GM21515 (cell line): ENCODE data around the gene SMARCD2.
"Not testable (repeated sequence)": the region's sequence is repeated elsewhere in the genome, so short reads cannot be mapped to it uniquely, and the experiment has no call there.

Experiments used
- ATAC-seq: cut with Tn5 transposase; IDR thresholded peaks from one replicate; pipeline ENCODE4 v1.9.1; 2021; ENCODE audit not compliant: unreplicated experiment

SMARCD2 gene

DNA sequence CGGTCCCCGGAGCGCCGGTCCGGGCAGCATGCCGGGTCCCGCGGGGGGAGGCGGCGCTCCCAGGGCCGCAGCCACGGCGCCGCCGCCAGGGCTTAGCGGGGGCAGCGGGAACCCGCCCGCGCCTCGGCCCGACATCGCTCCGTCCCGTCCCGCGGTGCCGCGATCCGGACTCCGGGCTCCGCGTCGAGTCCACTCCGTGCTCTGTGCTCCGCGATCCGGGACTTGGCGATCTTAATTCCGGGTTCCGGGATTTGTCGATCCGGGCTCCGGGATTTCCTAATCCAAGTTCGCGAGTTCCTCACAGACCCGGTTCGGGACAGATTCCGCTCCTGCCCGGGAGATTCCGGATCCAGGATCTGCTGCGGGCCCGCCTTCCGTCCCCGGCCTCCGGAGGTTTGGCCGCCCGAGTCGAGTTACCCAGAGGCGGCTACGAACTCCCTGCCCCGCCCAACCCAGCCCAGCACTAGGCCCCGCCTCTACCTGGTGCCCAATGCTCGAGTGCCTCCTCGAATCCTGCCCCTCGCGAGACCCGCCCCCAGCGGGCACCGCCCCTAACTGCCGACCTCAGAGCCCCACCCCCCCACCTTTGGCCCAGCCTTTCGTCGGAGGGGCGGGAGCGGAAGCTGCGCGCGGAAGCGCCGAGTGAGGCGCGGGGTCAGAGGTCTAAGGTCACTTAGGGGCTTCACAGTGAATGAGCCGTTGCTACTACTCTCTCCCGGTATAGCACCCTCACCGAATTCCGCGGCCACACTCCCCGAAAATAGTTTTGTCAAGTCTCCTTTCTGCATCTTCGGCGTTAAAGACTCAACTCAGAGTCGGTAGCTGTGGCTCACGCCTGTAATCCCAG lies at the start of gene SMARCD2:
Gene SMARCD2, minus strand, starts transcription at position 146 of the 847 bp plus-strand sequence. Its CDS starts 11 bp downstream, at position 135.
- ATAC-seq: peak; percentile 67

DNA sequence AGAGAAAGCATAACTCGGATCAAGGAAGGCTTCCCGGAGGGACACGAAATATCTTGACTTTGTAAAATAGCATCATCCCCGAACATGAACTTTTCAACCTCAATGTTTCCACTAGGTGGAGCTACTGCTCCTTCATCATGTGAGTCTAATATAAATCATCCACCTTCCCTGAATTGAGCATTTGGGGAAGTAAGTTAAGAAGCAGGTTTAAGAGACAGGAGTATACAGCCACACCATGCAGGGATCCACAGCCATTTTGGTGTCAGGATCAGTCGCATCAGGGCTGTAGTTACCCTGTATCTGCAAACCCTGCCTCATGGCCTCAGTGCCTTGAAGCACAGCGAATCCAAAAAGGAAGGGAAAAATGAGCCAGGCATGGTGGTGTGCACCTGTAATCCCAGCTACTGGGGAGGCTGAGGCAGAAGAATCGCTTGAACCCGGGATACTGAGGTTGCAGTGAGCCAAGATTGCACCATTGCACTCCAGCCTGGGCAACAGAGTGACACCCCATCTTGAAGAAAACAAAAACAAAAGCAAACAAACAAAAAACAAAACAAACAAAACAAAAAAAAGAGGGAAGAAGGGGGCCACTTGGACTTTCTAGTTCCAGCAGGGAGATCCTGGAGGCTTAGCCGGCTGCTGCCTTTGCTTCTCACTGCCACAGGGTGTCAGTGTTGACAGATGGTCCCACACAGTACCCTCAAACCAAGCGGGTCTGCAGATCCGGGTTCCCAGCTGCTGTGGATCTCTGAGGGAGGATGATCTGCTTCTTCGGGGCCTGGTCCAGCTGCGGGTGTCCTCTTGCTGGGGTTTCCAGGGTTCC lies 46.8 kb upstream of the SMARCD2 start:
- ATAC-seq: not testable (repeated sequence)

DNA sequence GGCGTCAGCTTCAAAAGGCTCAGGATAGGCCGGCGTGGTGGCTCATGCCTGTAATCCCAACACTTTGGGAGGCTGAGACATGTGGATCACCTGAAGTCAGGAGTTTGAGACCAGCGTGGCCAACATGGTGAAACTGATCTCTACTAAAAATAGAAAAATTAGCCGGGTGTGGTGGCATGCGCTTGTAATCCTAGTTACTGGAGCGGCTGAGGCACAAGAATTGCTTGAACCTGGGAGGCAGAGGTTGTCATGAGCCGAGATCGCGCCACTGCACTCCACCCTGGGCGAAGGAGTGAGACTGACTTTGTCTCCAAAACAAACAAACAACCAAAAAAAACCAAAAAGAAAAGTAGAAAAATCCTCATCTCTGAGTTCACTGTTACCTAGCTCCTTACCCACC lies 42.6 kb upstream of the SMARCD2 start:
- not testable (repeated sequence) for ATAC-seq

- not testable (repeated sequence) for ATAC-seq
Observed at GRCh38 chr17:63882626-63883126, 40.2 kb upstream of the SMARCD2 start.

DNA sequence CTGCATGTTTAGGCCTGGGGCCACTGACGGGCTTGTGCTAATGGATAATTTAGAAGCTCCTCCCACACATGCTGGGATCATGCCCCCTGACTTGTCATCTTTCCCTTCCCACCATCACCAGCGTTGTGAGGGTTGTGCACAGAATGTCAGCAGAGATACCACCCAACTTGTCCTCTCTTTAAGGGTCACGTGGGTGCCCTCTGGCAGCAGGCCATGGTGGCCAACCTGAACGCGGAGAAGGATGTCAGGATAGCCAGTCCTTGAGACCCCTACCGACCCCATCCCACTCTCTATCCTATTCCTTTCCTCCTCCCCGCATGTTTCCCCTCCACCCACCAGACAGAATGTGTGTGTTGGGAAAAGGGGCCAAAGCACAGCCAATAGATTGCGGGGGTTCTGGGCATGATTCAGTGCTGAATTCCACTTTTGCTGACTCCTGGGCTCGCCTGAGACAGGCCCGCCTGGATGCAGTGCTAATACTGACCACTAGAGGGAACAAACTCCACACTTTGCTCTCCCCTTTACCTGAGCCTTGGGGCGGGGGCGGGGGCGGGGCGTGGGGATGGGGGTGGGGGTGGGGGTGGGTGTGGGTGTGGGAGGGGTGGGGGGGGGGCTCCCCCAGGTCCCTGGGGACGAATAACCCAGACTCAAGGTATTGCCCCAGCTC lies 39.6 kb upstream of the SMARCD2 start, which contains the start of gene GH2:
Gene GH2, minus strand, starts transcription at position 10 of the 667 bp plus-strand sequence. CDS start 143 bp downstream, outside the sequence.
- ATAC-seq: no peak

DNA sequence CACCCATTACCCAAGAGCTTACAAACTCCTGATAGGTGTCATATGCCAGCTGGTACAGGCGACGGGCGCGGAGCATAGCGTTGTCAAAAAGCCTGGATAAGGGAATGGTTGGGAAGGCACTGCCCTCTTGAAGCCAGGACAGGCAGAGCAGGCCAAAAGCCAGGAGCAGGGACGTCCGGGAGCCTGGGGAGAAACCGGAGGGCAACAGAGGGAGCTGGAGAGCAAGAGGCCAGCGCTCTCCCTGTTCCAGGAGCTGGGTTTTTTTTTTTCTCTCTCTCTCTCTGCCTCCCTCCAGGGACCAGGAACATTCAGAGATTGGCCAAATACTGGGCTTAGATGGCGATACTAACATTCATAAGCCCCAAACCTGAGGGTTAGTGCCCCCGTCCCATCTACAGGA lies 38.9 kb upstream of the SMARCD2 start:
- ATAC-seq: not testable (repeated sequence)

GRCh38 chr17:63880706-63881105 lies 38.2 kb upstream of the SMARCD2 start:
- ATAC-seq: no peak

DNA sequence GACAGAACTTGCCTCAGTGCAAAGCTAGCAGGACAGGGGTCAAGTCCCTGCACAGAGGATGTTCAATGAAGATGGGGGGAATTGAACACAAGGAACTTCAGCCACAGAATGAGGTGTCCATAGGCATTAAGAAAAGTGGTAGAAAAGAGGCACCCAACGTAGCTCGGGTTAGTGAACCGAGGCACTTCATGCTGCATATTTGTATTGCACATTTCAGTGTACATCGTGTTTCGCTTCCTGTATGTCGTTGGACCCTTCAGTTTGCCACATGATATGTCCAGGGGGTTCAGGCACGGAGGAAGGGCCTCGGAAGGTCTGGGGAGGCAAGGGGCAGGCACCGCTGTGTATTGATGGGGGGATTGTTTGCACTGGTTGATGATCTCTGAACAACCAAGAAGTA lies 35.9 kb upstream of the SMARCD2 start:
- ATAC-seq: not testable (repeated sequence)

- not testable (repeated sequence) for ATAC-seq
Observed at GRCh38 chr17:63874693-63875092, 32.2 kb upstream of the SMARCD2 start.

- not testable (repeated sequence) for ATAC-seq
Observed at GRCh38 chr17:63874061-63874626, 31.7 kb upstream of the SMARCD2 start.

- not testable (repeated sequence) for ATAC-seq
Observed at GRCh38 chr17:63873577-63873976, 31.1 kb upstream of the SMARCD2 start, which contains the start of gene CSH2. CSH2 (minus strand) TSS chr17:63873677; CDS start chr17:63873614, 63 bp downstream.

DNA sequence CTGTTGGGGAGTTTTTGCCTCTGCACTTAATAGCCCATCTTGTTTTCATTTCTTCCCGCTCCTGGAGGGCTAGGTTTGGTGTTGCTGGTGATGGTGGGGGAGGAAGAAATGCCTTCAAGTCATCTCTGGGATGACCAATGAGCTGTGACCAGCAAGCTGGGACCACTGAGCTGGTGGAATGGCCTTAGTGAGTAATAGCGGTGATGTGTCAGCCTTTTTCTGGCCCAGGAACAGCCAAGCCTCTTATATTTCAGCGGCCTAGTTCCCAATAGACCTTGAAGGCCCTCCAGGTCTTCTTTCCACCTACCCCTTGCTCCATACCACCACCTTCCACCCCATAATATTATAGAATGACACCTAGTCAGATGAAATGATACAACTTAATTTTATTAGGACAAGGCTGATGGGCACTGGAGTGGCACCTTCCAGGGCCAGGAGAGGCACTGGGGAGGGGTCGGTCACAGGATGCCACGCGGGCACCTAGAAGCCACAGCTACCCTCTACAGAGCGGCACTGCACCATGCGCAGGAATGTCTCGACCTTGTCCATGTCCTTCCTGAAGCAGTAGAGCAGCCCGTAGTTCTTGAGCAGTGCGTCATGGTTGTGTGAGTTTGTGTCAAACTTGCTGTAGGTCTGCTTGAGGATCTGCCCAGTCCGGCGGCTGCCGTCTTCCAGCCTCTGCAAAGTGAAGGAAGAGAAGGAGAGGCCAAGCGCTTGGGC lies 29.3 kb upstream of the SMARCD2 start:
- not testable (repeated sequence) for ATAC-seq

- not testable (repeated sequence) for ATAC-seq
Observed at GRCh38 chr17:63870292-63870665, 27.8 kb upstream of the SMARCD2 start.

- not testable (repeated sequence) for ATAC-seq
Observed at GRCh38 chr17:63869491-63870291, 27.2 kb upstream of the SMARCD2 start.

GRCh38 chr17:63866625-63867024 lies 24.1 kb upstream of the SMARCD2 start:
- ATAC-seq: not testable (repeated sequence)

DNA sequence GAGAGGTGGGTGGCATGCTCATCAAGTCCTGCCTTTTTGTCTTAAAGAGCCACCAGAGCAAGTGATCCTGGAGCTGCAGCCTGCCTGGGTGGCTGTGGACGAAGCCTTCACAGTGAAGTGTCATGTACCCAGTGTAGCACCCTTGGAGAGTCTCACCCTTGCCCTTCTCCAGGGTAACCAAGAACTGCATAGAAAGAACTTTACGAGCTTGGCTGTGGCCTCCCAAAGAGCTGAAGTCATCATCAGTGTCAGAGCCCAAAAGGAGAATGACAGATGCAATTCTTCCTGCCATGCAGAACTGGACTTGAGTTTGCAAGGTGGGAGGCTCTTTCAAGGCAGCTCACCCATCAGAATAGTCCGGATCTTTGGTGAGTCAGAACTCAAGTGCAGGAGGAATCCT lies 16.8 kb upstream of the SMARCD2 start:
- ATAC-seq: no peak

GRCh38 chr17:63856425-63856824 lies 13.9 kb upstream of the SMARCD2 start:
- ATAC-seq: not testable (repeated sequence)

- no peak for ATAC-seq
Observed at GRCh38 chr17:63855185-63855584, 12.7 kb upstream of the SMARCD2 start.

GRCh38 chr17:63854709-63855108 lies 12.2 kb upstream of the SMARCD2 start:
- ATAC-seq: no peak
